Kidney epithelial cell (primary cell): Measurements from ENCODE around the gene SART1. TPM values are rescaled to one million over a fixed set of nuclear protein-coding genes. Genes with fewer than 3 reads are reported as not detected.
"Not testable (repeated sequence)": the region's sequence is repeated elsewhere in the genome, so short reads cannot be mapped to it uniquely, and the experiment has no call there.

Experiments
- DNase-seq: peaks from one replicate; pipeline ENCODE4 v3.0.0-alpha.2; 2010; ENCODE audit warnings: low read depth
- H3K27me3 ChIP-seq: 2 replicates; pipeline ENCODE4 v1.6.0; 2011; ENCODE audit warnings: low read length; ENCODE audit not compliant: control insufficient read depth, insufficient read depth
- H3K36me3 ChIP-seq: 2 replicates; pipeline ENCODE4 v1.5.1; 2011; ENCODE audit warnings: low read length; ENCODE audit not compliant: control insufficient read depth, insufficient read depth
- H3K4me3 ChIP-seq: 2 replicates; pipeline ENCODE4 v1.5.1; 2011; ENCODE audit warnings: low read depth, mild to moderate bottlenecking, control low read depth, low read length
- CTCF ChIP-seq: IDR thresholded peaks from 2 replicates; pipeline ENCODE4 v1.5.1; 2011; ENCODE audit warnings: mild to moderate bottlenecking, moderate library complexity, low read length, control low read depth, inconsistent platforms; ENCODE audit not compliant: insufficient read depth, poor library complexity, severe bottlenecking
- total RNA-seq: library from RNA; depleted of rRNA; stranded (reverse); fragments of >200 nt; gene quantifications from 2 replicates; pipeline ENCODE4 v1.2.3, GENCODE V29; 2015

SART1 gene
- total RNA-seq, 1 donor from 2014 or later, result 32.6 TPM

- no peak for TF ChIP-seq CTCF
- H3K4me3 ChIP-seq, result no peak overlapping the region
- no peaks in the 10 kb centered on the region for H3K36me3 ChIP-seq
- H3K27me3 ChIP-seq, result no peaks in the 10 kb centered on the region
- DNase-seq, result no peak
Measured at GRCh38 chr11:65945941-65946558, 15.5 kb upstream of the SART1 start.

GRCh38 chr11:65946655-65947054 is 14.9 kb upstream of the SART1 start:
- TF ChIP-seq CTCF, result no peak
- Histone ChIP-seq H3K4me3 (no peak overlapping the region), H3K36me3 (no peaks in the 10 kb centered on the region), H3K27me3 (no peaks in the 10 kb centered on the region)
- DNase-seq, result no peak

- no peak for DNase-seq
- no peak for TF ChIP-seq CTCF
- Histone ChIP-seq H3K4me3 (no peak overlapping the region), H3K36me3 (no peaks in the 10 kb centered on the region), H3K27me3 (no peaks in the 10 kb centered on the region)
Measured at GRCh38 chr11:65947133-65947532, 14.4 kb upstream of the SART1 start.

- no peak overlapping the region for H3K4me3 ChIP-seq
- H3K36me3 ChIP-seq, result no peaks in the 10 kb centered on the region
- no peaks in the 10 kb centered on the region for H3K27me3 ChIP-seq
- no peak for TF ChIP-seq CTCF
- no peak for DNase-seq
Measured at GRCh38 chr11:65947603-65948125, 13.9 kb upstream of the SART1 start.

- not testable (repeated sequence) for H3K4me3 ChIP-seq, H3K36me3 ChIP-seq, H3K27me3 ChIP-seq, DNase-seq
Measured at GRCh38 chr11:65950711-65951110, 10.8 kb upstream of the SART1 start.

- not testable (repeated sequence) for H3K4me3 ChIP-seq, H3K27me3 ChIP-seq, H3K36me3 ChIP-seq, DNase-seq
Measured at GRCh38 chr11:65951641-65952040, 9.9 kb upstream of the SART1 start.

- no peak for DNase-seq
- Histone ChIP-seq H3K4me3 (no peak overlapping the region), H3K27me3 (no peaks in the 10 kb centered on the region), H3K36me3 (no peaks in the 10 kb centered on the region)
- no peak for TF ChIP-seq CTCF
Measured at GRCh38 chr11:65952052-65952521, 9.4 kb upstream of the SART1 start.
